ENCODE measurements around the gene TEX35.

The TEX35 gene

DNA sequence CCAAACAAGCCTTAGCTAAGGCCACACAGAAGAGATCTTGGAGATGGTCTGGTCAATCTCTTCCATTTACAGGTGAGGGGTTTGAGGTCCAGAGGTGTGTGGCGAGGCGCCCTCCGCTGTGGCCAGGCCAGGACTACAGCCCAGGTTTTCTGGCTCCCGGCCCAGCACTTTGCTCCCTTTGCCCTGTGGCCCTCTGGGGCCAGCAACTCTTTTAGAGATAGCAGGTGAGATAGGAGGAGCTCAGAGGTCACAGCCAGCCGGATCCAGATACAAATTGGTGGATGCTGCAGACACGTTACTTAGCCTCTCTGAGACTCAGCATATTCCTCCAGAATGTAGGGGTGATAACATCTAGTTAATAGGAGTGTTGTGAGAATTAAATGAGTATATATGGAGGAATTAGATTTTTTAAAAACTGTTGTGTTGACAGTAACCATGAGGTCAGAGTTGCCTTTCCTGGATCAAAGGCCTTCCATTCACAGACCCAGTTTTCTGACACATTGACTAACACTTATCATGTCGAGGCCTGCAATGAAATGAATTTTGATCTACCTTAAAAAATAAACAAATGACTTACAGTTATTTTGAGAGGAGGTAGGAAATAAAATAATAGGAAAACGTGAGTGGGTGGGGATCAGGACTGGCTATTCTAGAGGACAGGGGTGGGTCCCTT is 16.6 kb downstream of the TEX35 start:
- Histone ChIP-seq H3K9me3 (ENCODE audit: severe bottlenecking) (peaks cover 3% of the 10 kb centered on the region), H3K36me3 (no peaks in the 10 kb centered on the region), H3K27me3 (ENCODE audit: insufficient read depth, low read depth, severe bottlenecking) (no peaks in the 10 kb centered on the region), H3K4me3 (ENCODE audit: low read depth, low read length) (no peak overlapping the region), H3K27ac (no peak overlapping the region)
- TF ChIP-seq, protein P1, sequence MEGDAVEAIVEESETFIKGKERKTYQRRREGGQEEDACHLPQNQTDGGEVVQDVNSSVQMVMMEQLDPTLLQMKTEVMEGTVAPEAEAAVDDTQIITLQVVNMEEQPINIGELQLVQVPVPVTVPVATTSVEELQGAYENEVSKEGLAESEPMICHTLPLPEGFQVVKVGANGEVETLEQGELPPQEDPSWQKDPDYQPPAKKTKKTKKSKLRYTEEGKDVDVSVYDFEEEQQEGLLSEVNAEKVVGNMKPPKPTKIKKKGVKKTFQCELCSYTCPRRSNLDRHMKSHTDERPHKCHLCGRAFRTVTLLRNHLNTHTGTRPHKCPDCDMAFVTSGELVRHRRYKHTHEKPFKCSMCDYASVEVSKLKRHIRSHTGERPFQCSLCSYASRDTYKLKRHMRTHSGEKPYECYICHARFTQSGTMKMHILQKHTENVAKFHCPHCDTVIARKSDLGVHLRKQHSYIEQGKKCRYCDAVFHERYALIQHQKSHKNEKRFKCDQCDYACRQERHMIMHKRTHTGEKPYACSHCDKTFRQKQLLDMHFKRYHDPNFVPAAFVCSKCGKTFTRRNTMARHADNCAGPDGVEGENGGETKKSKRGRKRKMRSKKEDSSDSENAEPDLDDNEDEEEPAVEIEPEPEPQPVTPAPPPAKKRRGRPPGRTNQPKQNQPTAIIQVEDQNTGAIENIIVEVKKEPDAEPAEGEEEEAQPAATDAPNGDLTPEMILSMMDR (IDR thresholded peaks at IDR 0.05; ENCODE audit: low read depth, low read length): 0 out of 2 replicates have a peak, but pooled peaks have one; percentile 21
- no peak for DNase-seq

DNA sequence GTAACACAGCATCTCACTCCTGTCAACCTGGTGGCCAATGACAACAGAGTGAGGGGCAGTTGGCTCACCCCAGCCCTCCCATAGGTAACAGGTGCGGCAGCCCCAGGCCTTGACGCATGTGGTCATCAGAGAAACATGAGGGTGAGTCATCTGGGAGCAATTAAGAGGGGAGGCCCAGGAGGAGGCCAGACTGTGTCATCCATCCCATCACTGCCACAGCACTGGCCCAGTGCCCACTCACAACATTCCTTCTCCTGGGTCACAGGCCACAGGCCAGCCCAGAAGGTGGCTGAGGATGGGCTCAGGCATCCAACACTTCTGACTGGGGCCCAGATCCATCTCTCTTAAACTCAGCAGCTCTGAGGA is 17.1 kb downstream of the TEX35 start:
- no peaks in the 10 kb centered on the region for H3K27me3 ChIP-seq (ENCODE audit: insufficient read depth, low read depth, severe bottlenecking)
- H3K36me3 ChIP-seq: no peaks in the 10 kb centered on the region
- H3K27ac ChIP-seq: no peak overlapping the region
- peaks cover 3% of the 10 kb centered on the region for H3K9me3 ChIP-seq (ENCODE audit: severe bottlenecking)
- DNase-seq: no peak
- H3K4me3 ChIP-seq (ENCODE audit: low read depth, low read length): no peak overlapping the region
- TF ChIP-seq, protein P1 (IDR thresholded peaks at IDR 0.05; ENCODE audit: low read depth, low read length): no peak

DNA sequence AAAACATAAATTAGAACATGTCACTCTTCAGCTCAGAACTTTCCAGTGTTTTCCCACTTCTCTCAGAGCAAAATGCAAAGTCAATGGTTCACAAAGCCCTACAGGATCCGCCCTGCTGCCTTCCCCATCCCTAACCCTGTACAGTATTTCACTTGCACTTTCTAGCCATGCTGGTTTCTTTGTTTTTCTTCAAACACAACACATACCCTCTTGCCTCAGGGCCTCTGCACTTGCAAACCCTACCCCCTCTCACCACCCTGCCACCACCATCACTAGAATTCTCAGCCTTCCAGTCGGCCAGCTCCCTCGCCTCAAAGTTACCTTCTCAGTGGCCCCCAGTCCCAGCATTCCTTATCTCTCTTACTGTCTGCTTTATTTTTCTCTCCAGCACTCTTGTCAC is 17.6 kb downstream of the TEX35 start:
- Histone ChIP-seq H3K27ac (no peak overlapping the region), H3K4me3 (ENCODE audit: low read depth, low read length) (no peak overlapping the region), H3K36me3 (no peaks in the 10 kb centered on the region), H3K27me3 (ENCODE audit: insufficient read depth, low read depth, severe bottlenecking) (no peaks in the 10 kb centered on the region), H3K9me3 (ENCODE audit: severe bottlenecking) (peaks cover 3% of the 10 kb centered on the region)
- no peak for DNase-seq
- TF ChIP-seq, protein P1 (IDR thresholded peaks at IDR 0.05; ENCODE audit: low read depth, low read length): no peak

DNA sequence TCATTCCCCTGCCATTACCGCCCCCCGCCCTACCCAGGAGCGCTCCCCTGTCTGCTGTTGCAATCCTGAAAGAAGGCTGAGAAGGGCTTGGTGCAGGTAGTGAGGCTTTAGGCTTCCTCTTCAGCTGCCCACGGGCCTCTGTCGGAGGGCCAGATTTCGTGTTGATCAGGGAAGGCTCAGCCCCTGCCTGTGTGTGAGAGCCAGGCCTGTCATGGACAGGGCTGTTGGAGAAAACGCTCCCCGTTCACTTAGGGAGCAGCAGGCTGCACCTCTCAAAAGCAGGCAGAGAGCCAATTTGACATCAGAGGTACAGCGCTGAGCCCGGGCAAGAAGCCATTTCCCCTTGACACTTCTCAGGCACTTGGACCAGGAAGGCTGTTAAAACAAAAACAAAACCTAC is 19.0 kb downstream of the TEX35 start:
- no peaks in the 10 kb centered on the region for H3K36me3 ChIP-seq
- no peak overlapping the region for H3K27ac ChIP-seq
- no peaks in the 10 kb centered on the region for H3K9me3 ChIP-seq (ENCODE audit: severe bottlenecking)
- TF ChIP-seq, protein P1 (IDR thresholded peaks at IDR 0.05; ENCODE audit: low read depth, low read length): no peak
- H3K4me3 ChIP-seq (ENCODE audit: low read depth, low read length): no peak overlapping the region
- no peaks in the 10 kb centered on the region for H3K27me3 ChIP-seq (ENCODE audit: insufficient read depth, low read depth, severe bottlenecking)
- no peak for DNase-seq

DNA sequence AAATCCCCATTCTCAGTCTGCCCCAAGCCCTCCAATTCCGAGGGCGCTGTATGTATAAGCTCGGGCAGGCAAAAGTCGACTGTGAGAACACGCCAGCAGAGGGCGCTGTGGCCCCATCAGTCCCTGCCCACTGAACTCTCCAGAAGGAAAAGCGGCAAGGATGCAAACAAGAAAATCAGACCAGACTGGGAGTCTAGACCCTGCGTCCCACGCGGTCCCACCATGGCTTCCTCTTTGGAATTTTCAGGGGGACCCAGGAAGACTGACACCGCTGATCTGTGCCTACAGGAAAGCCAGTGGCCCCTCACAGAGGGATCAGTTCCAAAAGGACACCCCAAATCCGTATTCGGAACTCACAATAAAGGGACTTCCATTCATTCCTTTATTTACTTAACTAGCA is 19.5 kb downstream of the TEX35 start:
- TF ChIP-seq, protein P1 (IDR thresholded peaks at IDR 0.05; ENCODE audit: low read depth, low read length): peak; percentile 94
- Histone ChIP-seq H3K27me3 (ENCODE audit: insufficient read depth, low read depth, severe bottlenecking) (no peaks in the 10 kb centered on the region), H3K36me3 (no peaks in the 10 kb centered on the region), H3K4me3 (ENCODE audit: low read depth, low read length) (no peak overlapping the region), H3K9me3 (ENCODE audit: severe bottlenecking) (no peaks in the 10 kb centered on the region), H3K27ac (no peak overlapping the region)
- peak; percentile 89 for DNase-seq

Measured in WERI-Rb-1 (cell line).